HG03108 (cell line): ENCODE measurements around the gene JAG1.

ENCODE experiments used
- ATAC-seq: cut with Tn5 transposase; IDR thresholded peaks from one replicate; pipeline ENCODE4 v1.9.1; 2021; ENCODE audit warnings: moderate library complexity; ENCODE audit not compliant: unreplicated experiment

Gene JAG1

DNA sequence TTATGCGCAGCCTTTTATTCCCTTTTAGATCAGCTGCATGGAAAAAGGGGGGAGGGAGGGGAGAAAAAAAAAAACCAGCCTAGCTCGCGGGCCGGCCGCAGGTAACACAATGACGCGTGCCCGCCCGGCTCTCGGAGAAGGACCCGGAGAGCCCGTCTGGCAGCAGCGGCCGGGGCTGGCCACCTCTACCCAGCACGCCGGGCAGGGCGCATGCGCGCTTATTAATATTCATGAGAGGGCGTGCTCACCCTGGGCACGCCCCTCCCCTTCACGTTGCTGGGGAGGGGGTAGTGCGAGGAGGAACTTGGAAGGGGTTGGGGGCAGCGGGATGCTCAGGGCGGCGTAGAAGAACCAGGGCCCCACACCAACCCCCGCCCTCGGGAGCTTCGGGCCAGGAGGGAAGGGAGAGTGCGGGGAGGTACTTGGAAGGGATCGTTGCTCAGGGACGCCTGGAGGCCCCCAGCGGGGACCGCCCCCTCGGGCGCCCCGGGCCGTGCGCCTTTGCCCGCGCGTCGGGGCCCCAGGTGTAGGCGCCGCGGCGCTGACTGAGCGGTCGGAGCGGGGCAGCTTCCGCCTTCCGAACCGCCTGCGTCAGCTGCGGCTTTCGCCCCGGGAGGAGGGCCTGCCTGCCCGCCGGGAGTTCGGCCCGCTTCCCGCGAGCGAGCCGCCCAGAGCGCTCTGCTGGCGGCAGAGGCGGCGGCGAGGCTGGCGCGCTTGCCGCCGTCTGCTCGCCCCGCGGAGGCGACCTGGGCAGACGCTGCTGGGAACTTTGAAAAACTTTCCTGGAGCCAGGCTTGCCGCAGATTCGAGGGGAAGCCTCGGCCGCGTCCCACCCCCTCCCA is at the start of gene JAG1:
Gene JAG1, minus strand, starts transcription at position 158 of the 842 bp plus-strand sequence. CDS start 469 bp downstream, outside the sequence.
- peak; percentile 49 for ATAC-seq

DNA sequence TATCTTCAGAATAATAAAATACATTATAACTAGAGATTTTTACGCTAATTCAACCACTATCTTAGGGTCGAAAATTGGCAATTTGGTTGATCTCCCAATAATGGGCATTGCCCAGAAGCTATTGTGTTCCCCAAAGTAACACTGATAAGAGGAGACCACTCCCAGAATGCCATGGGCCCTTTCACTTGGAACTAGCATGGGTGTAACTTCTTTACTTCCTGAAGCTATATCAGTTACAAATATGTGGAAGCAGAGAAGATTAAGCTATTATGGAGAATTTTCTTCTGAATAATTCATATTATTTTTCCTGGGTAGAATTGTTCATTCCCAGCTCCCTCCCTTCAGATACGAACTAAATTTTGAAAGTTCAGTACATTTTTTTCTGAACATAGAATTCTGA is 48.2 kb upstream of the JAG1 start:
- no peak for ATAC-seq

GRCh38 chr20:10721137-10721896 is 47.5 kb upstream of the JAG1 start:
- no peak for ATAC-seq

DNA sequence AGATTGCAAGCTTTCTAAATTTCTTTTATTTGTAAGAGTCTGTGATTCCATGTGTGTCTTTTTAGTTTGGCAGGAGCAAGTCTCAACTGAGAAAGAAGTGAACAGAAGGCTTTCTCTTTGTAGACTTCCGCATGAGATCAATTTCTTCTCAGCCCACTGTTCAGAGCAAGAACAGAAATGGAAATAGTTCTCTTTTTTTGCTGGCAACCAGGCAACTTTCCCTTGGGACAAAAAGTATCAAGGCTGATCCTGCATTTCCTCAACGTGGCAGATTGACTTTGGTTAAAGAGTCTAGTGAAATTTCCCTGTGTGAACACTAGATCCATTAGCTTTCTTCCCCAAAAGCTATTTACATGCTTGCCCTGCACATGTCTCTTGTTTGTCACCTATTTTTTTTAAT is 46.8 kb upstream of the JAG1 start:
- ATAC-seq: no peak

DNA sequence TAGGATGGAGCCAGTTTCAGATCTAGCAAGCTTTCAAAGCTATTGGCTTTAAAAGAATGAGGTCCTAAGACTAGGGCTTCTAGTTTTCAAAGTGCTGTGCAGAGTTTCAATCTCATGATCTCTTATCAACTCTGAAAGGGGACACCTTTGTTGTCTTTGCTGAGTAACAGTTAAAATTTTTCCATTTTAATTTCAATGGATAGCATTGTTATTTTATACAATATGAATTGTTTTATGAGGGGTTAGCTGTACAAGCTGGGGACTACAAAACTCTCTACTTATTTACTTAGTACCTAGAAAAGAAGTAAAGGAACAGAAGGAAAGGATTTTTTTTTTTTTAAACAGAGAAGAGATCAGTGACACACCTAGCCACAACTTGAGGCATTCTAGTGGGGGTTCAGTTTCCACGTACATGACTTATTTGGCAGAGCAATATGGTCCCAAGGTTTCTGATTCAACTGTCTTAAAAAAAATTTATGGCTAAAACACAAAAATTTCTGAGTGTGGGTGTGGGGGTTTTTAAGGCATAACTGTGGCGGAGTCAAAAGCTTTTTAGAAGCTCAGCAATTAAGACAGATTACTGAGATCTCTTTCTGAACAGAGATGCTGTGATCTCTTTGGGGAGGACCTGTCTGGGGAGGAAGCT is 46.1 kb upstream of the JAG1 start:
- ATAC-seq: no peak

DNA sequence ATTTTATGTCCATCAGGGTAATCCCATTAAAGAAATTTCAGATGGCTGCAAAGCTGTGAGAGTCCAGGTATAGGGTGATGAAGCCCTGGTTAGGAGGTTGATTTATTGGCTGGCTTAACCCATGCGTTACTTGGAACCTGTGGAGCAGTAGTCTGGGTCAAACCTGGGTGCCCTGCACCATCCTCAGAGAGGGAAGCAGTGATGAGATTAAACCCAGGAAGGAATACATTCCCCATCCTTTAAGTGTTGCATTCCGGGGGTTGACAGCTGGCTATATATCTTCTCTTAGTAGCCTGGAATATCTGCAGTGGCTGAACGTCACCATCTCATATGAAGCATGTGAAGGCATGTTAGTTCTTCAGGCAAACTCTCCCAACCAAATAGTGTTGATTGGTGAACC is 44.9 kb upstream of the JAG1 start:
- ATAC-seq: no peak

- ATAC-seq: no peak
These were observed 43.1 kb upstream of the JAG1 start for GRCh38 chr20:10716855-10717254.

GRCh38 chr20:10715035-10715434 is 41.2 kb upstream of the JAG1 start:
- ATAC-seq: no peak

DNA sequence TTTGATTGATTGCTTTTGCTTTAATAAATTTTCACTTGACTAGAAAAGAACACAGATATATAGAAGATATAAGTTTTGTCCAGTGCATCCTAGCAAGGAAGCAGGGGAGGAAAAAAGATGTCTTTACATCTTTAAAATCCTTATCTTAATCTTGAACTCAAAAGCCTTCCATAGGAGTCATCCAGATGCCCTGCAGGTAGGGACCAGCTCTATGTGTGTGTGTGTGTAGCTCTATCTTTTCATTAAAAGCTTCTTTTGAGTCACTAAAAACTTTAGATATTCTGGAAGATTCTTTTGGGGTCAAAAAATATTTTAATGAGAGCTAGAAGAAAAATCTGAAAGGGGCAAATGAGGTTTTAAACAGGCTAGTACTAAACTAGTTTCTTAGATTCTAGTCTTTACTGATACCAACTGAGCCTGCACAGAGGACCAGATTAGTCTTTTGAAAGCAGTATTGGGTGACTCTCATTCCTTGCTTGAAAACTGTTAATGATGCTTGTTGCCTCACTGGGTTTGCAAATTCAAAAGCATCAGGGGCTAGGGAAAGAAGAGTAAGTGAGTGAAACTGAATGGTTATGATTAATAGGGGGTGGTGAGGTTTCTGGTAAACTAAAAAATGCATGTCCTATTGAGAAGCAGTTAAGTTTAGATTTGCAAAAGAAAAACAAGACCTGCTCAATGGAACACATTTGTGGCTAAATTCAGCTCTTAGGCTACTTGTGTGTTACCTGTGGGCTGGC is 40.6 kb upstream of the JAG1 start:
- no peak for ATAC-seq

DNA sequence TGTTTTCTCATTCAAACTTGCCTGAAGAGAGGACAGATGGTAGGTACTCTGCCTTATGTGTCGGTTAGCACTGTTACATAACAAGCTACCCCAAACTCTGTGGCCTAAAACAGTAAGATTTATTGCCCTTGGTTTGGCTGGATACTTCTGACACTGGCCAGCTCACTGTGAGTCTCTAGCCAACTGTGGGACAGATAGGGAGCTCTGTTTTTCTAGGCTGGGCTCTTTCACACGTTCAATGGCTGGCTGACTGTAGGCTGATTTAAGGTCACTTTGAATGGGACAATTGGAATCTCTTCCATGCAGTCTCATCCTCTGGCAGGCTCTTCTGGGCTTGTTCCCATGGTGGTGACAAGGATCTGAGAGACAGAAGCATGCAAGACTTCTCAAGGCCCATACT is 39.4 kb upstream of the JAG1 start:
- ATAC-seq: no peak

GRCh38 chr20:10711903-10712451 is 38.2 kb upstream of the JAG1 start:
- ATAC-seq: no peak

- no peak for ATAC-seq
These were observed 37.4 kb upstream of the JAG1 start for GRCh38 chr20:10710991-10711775.

- no peak for ATAC-seq
These were observed 36.1 kb upstream of the JAG1 start for GRCh38 chr20:10709916-10710315.

DNA sequence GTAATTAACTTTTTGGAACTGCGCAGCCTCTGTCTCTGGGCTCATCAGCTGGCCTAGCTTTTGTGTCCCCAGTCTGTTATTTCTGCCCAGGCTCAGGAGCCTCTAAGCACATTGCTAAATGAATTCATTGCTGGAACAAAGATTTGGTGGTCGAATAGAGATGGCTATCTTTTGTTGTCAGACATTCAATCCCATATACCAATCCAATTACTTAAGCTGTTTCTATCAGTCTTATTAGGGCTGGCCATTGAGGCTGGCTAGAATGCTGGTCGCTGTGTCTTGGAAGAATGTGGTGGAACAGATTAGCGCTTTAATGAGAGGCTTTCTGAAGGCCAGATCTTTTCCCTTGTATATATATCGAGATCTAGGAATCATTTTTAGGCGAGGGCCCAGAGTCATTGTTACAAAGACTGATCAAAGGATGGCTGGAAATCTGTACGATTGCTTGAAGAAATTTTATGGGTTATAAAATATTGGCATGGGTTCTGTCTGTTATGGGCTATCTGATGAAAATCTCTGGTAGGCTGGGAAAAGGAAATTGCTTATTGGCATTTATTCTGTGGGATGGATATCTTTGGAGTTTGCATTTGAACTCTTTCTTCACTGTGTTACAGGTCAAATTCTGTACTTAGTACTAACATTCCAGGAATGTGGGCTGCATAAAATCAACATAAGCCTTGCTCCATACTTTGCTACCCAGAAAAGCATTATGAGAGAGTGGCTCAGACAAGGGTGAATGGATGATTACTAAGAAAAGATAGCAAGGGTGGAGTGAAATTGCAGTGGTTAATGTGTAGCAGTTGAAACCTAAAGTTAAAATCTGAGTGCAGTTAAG is 34.8 kb upstream of the JAG1 start:
- ATAC-seq: no peak

DNA sequence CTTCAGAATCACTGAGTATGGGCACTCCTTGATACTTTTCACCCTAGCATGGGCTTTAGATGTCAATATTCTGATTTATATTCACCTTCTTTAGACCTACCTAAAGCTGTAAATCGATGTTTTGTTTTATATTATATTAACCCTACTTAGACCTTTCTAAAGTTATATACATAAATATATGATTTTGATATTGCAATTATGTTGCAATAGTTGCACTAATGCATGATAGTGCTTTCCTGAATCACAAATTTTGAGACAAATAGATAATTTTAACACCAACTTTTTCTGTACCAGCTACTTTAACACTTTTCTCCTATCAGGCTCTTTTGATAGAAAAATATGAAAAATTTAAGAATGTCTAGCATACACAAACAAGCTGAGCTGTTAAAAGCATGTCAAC is 34.0 kb upstream of the JAG1 start:
- ATAC-seq: no peak

DNA sequence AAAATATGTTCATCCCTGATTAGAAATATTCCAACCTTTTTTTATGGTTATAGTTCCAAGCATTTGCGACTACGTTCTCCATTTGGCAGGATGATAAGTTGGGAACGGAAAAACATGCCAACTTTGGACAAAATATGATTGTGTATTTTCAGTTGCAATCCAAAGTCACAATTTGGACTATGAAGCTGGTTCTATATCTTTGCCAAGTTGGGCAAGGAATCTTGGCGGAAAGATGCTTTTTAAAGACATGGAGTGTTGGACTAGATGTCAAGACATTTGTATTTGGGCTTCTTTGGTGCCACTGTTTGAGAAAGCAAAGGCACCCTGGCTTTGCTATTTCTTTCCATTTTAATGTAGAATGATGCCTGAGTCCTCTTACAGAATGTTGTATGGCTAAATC is 33.3 kb upstream of the JAG1 start:
- ATAC-seq: no peak

DNA sequence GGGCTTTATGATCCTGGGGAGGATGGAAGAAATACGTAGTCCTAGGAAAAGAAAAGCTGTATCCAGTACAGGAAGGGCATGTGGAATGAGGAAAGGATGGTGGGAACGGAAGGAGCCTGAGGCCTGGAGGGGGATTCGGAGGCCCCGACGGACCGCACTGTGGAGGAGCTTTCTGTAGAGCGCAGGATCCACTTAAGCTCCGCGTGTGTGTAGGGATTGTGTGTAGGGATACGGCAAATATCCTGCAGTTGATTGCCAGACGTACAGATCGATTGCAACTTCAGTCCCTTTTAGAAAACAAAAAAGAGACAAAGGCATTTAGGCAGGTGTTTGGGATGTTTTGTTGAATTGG is 32.6 kb upstream of the JAG1 start:
- ATAC-seq: no peak

DNA sequence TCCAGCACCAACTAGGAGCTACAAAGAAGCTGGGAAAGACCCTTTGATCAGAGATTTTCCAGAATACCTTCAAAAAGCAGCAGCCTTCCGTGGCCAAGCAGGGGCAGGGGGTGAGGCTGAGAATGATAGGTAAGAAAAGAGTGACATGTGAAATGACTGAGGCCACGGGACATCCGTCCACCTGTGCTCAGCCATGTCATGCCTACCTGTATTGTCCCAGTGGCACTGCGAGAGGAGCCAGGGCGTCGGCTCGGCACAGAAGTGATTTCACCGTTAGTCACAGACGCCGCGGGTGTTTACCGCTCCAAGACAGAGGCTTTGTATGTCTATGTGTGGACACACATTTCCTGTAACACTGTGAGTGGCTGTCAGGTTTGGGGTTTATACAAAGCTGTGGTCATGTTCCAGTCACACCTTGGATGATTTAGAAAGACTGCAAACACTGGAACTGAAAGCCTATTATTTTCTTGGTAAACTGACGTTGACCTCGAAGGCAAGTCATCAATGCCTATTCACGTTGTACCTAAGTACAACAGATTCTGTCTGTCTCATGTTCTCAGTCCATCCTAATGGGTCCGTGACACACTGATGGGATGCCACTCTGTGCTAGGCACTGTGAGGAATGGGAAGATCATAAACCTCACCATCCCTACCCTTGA is 32.1 kb upstream of the JAG1 start:
- no peak for ATAC-seq

DNA sequence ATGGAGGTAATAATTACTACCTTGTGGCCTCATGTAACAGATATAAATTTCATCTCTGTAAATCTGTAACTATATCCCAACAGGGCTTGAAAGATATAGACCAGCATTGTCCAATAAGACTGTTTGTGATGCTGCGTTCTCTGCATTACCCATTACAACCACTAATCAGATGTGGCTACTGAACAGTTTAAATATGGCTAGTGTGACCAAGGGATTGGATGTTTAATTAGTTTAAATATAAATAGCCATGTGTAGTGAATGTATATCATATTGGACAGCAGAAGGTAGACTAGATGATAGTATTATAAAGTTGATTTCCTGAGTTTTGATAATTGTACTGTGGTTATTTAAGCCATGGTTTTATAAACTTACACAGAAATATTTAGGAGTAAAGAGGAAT is 27.8 kb upstream of the JAG1 start:
- no peak for ATAC-seq
